C4-2B (cell line): ENCODE data around the gene THBS1.

Source experiments
- H3K27ac ChIP-seq: fragments of 450-650 bp; 2 replicates; pipeline ENCODE4 v1.5.1; 2017
- ZFX ChIP-seq: fragments of 450-650 bp; IDR thresholded peaks from 2 replicates; pipeline ENCODE4 v1.6.1; 2017
- TF ChIP-seq, protein P1 (sequence below): fragments of 450-650 bp; conservative IDR thresholded peaks from 2 replicates; pipeline ENCODE4 v1.5.1; 2017; ENCODE audit warnings: mild to moderate bottlenecking

THBS1 gene

DNA sequence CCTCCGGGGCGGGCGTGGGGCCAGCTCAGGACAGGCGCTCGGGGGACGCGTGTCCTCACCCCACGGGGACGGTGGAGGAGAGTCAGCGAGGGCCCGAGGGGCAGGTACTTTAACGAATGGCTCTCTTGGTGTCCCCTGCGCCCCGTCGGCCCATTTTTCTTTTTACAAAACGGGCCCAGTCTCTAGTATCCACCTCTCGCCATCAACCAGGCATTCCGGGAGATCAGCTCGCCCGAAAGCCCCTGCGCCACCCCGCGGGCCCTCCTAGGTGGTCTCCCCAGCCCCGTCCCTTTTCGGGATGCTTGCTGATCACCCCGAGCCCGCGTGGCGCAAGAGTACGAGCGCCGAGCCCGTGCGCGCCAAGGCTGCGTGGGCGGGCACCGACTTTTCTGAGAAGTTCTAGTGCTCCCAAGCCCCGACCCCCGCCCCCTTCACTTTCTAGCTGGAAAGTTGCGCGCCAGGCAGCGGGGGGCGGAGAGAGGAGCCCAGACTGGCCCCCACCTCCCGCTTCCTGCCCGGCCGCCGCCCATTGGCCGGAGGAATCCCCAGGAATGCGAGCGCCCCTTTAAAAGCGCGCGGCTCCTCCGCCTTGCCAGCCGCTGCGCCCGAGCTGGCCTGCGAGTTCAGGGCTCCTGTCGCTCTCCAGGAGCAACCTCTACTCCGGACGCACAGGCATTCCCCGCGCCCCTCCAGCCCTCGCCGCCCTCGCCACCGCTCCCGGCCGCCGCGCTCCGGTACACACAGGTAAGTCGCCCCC lies at the start of gene THBS1:
THBS1 (plus strand) TSS at position 595 of the 757 bp plus-strand sequence. CDS start 779 bp downstream, outside the sequence.
- TF ChIP-seq, protein P1, sequence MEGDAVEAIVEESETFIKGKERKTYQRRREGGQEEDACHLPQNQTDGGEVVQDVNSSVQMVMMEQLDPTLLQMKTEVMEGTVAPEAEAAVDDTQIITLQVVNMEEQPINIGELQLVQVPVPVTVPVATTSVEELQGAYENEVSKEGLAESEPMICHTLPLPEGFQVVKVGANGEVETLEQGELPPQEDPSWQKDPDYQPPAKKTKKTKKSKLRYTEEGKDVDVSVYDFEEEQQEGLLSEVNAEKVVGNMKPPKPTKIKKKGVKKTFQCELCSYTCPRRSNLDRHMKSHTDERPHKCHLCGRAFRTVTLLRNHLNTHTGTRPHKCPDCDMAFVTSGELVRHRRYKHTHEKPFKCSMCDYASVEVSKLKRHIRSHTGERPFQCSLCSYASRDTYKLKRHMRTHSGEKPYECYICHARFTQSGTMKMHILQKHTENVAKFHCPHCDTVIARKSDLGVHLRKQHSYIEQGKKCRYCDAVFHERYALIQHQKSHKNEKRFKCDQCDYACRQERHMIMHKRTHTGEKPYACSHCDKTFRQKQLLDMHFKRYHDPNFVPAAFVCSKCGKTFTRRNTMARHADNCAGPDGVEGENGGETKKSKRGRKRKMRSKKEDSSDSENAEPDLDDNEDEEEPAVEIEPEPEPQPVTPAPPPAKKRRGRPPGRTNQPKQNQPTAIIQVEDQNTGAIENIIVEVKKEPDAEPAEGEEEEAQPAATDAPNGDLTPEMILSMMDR = peak; percentile 61
- TF ChIP-seq ZFX = 0 out of 2 replicates have a peak, but pooled peaks have one; percentile 27
- peak within 1 kb of the TSS; percentile 70 for H3K27ac ChIP-seq

DNA sequence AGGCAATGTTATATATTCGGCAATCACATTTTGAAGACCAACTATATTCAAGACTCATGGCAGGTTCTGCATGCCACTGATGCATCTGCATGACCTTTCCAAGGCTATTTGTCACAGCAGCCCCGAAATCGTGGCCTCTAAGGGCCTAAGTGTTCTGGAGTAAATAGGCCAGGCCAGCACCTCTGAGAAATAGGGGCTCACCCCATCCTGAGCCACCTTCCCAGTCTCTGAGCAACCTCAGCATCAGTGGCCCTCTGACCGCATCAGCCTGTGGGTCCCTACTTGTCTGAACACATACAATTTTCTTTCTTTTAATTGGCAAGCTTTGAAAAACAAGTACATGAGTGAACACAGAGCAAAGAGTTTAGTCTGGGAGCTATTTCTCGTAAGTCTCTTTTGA lies 45.9 kb upstream of the THBS1 start:
- H3K27ac ChIP-seq = no peak overlapping the region
- TF ChIP-seq, protein P1 = no peak
- no peak for TF ChIP-seq ZFX

DNA sequence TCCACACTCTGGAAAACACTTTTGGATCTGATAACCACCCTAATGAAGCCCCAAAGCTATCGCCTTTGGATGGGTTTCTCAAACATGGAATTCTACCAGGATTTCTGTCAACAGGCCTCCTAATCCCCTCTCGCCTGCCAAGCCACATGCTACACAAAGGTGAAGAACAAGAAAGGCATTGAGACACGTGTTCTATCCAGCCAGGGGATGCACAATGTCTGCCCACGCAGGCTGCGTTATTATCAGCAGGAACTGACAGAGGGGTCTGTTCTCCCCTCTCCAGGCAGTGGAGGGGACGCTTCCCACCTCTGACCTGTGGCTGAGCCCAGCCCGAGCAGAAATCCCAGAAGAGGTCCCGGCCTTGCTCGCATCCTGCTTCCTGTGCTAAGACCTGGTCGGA lies 45.4 kb upstream of the THBS1 start:
- TF ChIP-seq, protein P1 = no peak
- TF ChIP-seq ZFX = no peak
- no peak overlapping the region for H3K27ac ChIP-seq

DNA sequence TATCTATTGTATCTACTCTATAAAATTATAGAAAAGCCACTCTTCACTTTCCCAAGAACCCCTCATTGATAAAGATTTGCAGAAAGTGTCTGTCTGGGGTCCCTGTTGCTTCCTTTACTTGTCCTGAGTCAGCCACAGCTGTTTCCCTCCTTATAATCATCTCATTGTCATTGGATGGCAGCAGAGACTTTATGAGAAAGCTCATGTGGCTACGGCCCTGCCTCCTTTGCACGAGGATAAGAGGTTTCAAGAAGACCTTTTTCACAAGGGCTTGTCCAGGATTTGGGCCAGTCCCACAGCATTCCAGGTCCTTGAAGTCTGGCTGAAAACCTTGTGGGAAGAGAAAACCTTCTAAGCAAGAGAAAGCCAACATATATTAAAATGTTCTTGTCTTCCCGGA lies 41.9 kb upstream of the THBS1 start:
- TF ChIP-seq ZFX = no peak
- TF ChIP-seq, protein P1 = no peak
- H3K27ac ChIP-seq = no peak overlapping the region

DNA sequence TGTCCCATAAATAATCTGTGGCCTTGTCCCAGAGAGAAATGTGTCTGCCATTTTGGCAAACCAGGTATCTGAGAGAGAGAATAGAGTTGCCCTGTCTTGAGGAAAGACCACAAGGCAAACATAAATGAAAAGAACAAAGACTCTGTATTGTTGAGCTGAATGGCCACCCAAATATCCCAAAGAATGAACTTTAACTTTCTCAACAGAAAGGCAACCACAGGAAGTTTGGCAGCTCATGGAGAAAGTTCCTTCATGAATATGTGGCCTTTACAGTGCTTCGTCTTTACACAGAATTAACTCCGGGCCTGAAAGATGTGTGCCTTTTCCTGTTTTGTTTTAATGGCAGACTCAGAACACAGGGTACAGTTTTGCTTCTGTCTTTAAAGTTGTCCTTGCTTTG lies 41.4 kb upstream of the THBS1 start:
- no peak for TF ChIP-seq ZFX
- TF ChIP-seq, protein P1 = no peak
- no peak overlapping the region for H3K27ac ChIP-seq

DNA sequence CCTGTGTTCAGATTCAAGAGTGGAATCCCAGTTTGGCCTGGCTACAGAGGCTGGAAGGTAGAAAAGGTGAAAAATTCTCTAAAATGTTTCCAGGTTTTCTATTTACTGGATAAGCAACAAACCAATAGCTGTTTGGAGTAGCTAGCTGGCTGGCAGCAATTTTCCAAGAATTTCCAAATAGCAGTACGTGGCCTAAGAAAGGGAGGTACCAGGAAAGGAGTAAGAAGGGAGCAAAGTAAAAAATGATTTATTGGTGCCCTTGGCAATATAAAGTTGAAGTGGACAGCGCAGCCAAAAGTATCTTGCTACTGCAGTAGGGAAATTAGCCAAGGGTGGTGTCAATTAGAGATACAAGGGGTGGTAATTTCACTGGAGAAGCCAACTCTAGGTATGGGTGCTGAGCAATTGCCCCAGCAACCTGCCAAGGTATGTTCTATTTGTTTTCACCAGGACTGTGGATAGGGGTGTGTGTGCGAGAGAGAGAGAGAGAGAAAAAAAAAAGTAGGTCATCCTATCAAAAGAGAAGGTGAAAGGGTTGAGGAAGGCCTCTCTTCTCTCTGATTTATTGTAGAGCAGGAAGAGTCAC lies 40.8 kb upstream of the THBS1 start:
- no peak overlapping the region for H3K27ac ChIP-seq
- no peak for TF ChIP-seq ZFX
- TF ChIP-seq, protein P1 = no peak

DNA sequence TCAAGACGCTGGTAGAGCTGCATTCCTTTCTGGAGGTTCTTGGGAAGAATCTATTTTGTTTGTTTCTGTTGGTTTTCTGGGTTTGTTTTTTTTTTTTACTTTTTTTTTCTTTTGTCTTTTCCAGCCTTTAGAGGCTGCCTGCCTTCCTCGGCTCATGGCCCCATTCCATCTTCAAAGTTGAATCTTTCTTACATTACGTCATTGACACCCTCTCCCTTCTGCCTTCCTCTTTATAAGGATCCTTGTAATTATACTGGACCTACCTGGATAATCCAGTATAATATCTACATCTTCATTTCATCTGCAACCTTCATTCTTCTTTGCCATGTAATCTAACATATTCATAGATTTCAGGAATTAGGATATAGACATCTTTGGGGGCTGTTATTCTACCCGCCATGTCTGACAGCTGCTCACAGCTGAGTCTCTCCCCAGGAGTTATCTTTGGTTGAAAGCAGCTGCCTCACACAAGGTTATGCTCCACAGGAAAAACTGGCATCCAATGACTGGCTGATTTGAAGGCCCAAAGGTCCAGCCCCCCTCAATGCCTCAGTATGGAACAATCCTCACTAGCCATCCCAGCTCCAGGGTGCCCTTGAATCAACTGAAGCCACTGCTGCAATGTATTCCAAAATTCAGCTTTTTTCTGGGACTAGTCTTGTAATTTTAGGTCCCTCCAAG lies 38.4 kb upstream of the THBS1 start:
- no peak for TF ChIP-seq ZFX
- TF ChIP-seq, protein P1 = no peak
- H3K27ac ChIP-seq = no peak overlapping the region
